HL-60/S4 treated with phorbol 12-myristate 13-acetate at 8.2 ng/mL for 4 days and 3 days (cell line): Measurements from ENCODE around the gene FBXL15.

Experiments
- in situ Hi-C: fragments of 300-500 bp; cut with MboI; formaldehyde crosslinking; loops from 2 replicates; pipeline ENCODE4 v1.15.0; 2022; ENCODE audit warnings: low sequenced_read_pairs

The FBXL15 gene

GRCh38 chr10:102424916-102425315, 4.3 kb downstream of the FBXL15 start:
- in situ Hi-C loops: no loop called here

DNA sequence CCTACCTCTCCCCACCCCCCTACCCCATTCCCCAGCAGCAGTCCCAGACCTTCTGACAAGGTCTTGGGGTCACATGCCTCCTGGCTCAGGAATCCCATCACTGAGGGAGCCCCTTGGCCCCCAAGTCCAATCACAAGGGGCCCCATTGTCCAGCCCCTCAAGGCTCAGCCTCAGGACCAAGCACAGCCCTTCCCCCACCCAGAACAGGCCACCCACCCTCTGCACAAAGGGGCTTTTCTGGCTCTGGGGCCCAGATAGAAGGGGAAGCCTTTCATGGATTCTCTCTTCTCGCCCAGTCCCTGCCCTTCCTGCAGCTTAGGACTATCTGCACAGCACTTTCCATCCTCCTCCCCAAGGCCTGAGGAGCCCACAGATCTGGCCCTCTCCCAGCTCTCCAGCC, 4.8 kb downstream of the FBXL15 start:
- in situ Hi-C loops: no loop called here

DNA sequence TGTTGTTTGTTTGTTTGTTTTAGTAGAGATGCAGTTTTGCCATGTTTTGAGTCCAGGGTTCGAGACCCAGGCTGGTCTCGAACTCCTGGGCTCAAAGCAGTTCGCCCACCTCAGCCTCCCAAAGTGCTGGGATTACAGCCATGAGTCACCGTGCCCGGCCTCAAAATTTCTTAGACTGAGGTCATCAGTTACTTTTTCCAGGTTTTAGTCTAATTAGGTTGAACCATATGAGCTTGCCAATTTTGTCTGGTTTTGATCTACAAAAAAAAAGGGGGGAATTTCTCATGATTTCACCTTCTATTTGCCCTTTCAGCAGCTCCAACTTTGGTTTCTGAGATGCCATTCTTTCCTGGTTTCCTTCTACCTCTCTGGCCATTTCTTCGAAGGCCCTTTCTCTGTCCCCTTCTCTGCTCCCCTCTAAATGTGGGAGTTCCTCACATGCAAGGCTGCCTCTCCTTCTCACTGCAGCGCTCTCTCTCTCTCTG, 6.2 kb downstream of the FBXL15 start:
- in situ Hi-C loops: no loop called here

GRCh38 chr10:102429468-102429867, 8.8 kb downstream of the FBXL15 start:
- in situ Hi-C loops: no loop called here

GRCh38 chr10:102431452-102432124, 11.0 kb downstream of the FBXL15 start:
- in situ Hi-C loops: no loop called here

- in situ Hi-C loops: no loop called here
Measured at GRCh38 chr10:102432162-102432950, 11.7 kb downstream of the FBXL15 start, which contains the start of gene CUEDC2. Gene CUEDC2, minus strand, starts transcription at chr10:102432574. Its CDS starts 7,386 bp downstream, at chr10:102425188.

DNA sequence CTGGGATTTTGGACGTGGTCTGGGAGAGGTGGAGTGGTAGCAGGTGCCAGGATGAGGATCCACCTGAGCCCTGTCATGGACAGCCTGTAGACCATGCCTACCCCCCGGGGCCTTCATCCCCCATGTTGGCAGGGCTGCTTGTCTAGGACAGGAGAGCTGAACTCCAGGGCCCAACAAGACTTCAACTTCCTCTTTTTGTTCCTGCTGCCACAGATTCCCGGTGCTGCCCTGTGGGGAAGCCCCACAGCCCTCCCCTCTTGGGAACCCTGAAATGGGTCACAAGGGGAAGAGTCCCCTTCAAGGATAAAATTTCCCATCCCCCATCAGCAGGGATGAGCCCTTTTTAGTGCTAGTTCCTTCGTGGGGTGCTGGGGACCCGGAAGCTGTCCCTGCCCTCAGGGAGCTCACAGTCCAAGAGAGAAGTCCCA, 13.0 kb downstream of the FBXL15 start:
- in situ Hi-C loops: no loop called here

DNA sequence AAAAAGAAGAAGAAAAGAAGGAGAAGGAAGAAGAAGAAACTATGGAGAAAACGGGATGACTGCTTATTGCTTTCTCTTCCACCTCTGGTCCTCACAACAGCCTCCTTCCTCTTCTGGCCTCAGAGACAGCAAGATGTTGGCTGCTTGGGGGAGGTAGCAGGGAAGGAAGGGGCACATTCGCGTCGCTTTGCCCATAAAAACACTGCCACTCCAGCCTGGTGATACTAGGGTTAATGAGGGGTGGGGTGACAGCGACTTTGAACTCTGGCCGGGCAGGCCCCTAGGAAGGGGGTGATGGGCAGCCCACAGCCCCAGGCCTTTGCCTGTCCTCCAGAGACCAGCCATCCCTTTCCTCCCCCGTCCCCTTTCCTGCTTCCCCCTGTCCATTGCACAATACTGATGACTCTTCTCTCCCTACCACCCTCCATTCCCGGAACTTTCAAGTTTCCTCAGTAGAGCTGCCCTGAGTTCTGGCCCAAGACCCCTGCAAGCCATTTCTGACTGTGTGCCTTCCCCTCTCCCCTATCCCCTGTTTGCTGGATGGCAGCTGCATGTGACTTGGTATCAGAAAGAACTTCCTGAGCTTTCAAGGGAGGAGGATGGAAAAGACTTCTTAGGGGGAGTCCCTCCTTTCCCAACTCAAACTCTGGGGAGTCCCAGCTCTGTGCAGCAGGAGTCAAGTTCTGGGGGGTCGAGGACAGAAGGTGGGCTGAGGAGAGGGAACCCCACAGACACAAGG, 13.9 kb downstream of the FBXL15 start:
- in situ Hi-C loops: no loop called here

DNA sequence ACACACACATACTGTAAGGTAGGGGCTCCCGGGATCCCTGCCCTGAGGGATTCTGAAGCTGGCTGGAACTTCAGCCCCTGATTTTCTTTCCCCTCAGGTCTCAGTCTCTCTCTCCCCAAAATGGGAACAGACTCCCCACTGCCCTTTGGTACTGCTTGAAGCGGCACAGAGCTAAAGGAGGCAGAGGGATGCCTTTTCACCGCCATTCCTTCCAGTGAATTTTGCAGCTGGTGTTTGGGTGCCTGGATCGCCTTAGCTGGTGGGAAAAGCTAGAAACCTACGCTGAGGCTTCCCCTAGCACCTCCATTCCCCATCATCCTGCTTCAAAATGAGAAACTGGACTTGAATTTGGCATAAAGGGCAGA, 14.5 kb downstream of the FBXL15 start:
- in situ Hi-C loops: no loop called here

GRCh38 chr10:102435529-102436233, 15.0 kb downstream of the FBXL15 start:
- in situ Hi-C loops: no loop called here

- in situ Hi-C loops: no loop called here
Measured at GRCh38 chr10:102436312-102436711, 15.7 kb downstream of the FBXL15 start.

- in situ Hi-C loops: no loop called here
Measured at GRCh38 chr10:102437515-102437914, 16.9 kb downstream of the FBXL15 start.

GRCh38 chr10:102438374-102438773, 17.7 kb downstream of the FBXL15 start:
- in situ Hi-C loops: no loop called here

DNA sequence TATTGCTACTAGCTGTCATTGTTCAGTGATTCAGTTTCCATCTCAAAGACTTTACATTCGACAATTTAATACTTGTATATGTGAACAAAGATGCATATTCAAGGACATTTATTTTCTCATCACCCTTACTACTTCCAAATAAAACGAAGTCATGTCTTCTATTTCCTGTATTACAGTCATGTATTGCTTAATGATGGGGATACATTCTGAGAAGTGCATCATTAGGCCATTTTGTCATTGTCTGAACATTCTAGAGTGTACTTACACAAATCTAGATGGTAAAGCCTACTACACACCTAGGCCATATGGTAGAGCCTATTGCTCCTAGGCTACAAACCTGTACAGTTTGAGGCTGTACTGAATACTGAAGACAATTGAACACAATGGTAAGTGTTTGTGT, 24.2 kb downstream of the FBXL15 start:
- in situ Hi-C loops: no loop called here

DNA sequence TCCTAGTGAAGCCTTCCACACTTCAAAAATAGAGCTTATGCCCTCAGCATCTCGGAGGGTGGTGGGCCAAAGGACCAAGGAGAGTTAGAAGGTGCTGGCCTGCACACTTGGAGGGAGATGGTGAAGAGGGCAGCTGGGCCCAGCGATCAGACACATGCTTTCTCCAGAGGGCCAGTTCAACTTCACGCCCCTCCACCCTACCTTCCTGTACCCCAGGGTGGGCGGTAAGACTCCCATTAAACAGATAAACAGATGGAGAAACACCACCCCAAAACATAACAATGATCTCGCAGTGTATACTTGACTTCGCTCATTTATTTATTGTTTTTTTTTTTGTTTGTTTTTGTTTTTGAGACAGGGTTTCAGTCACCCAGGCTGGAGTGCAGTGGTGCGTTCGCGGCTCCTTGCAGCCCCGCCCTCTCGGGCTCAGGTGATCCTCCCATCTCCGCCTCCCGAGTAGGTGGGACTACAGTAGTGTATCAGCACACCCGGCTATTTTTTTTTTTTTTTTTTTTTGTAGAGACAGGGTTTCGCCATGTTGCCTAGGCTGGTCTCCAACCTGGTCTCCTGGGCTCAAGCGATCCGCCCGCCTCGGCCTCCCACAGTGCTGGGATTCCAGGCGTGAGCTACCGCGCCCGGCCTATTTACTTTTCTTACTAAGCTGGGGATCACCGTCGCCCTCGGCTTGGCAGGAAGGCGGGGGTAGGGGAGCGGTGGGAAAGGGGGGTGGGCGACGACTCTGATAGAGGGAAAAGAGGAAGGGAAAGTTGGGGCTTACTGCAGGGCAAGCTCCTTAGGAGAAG, 28.9 kb downstream of the FBXL15 start:
- in situ Hi-C loops: no loop called here

DNA sequence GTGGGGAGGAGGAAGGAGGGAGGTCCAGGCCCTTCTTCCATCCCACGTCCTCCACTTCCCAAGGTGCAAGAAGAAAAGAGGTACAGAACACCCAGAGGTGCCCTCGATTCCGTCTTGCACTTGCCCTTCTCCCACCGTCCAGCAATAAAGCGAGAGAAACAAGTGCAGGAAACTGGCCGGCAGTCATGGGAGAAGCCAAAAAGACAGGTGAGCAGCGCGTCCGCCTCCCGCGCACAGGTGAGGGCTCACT, 29.4 kb downstream of the FBXL15 start:
- in situ Hi-C loops: no loop called here

DNA sequence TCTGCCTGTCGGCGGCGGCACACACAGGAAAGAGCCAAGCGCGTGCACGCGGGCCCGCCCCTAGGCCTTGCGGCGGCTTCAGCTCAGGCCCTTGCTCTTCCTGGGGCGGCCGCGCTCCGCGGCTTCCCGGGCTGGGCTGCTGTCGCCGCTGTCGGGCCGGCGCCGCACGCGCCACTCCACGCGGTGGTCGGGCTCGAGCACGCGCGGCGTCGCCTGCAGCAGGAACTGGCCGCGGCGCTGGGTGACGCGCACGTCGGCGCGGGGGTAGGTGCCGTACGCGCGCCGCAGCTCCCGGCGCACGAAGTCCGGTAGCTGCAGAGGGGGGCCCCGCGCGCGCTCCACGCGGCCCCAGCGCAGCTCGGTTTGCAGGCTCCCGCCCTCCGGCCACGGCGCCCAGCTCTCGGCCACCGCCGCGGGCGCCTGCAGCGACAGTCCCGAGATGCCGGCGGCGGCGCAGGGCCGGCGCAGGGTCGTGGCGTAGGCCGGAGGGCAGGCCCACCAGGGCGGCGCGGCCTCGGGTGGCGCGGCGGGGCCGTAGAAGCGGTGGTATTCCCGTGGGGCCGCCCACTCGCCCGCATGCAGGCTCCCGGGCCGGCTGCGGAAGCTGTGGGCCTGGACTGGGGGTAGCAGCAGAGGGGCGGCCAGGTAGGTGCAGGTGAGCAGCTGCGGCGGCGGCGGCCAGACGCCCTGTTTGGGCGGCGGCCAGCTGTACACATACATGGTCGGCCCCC, 29.9 kb downstream of the FBXL15 start:
- in situ Hi-C loops: no loop called here

DNA sequence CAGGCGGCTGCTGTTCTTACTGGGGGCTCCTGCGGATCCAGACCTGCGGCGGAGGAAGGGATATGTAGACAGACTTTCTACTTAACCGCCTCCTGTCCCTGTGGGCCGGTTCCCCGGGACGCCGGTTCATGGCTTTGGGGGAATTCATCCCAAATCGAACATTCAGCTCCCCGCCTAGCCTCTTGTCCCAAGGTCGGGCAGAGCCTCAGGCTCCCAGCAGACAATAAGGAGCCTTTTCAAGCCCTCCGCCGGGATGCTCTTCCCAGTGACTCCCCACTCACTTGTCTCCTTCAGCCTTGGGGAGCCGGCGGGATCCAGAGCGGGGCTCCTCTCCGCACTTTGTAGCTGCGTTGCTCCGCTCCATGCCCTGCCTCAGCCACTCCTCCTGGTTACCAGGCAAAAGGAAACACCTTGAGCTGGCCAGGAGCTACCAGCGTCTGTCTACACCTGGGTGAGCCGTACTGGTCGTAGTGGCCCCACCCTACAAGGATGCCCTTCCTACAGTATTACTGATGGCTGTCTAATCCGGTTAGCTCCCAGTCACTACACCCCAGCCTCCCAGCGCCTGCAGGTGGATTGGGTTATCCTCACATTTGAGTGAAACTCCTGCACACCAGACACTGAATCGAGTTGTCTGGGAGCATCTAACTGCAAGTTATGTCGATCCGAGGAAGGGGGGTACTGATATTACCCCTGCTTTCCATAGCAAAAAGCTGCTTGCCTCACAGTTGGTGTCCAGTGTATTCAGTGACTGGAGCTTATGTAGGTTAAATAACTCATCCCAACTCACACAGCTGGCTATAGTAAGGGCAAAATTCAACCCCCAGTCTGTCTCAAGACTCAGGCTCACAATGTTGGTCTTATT, 30.7 kb downstream of the FBXL15 start, which contains the start of gene C10orf95:
Gene C10orf95 (minus strand): TSS at position 439 of the 865 bp plus-strand sequence. CDS start 450 bp downstream, outside the sequence.
- in situ Hi-C loops: no loop called here
